NCI-H1436 (cell line): ENCODE measurements around the gene HK1.

Experiments used
- DNase-seq: peaks from one replicate; lab custom pipeline; 2025; lab: John Stamatoyannopoulos, UW

The HK1 gene

GRCh38 chr10:69419096-69419743 lies 140.9 kb downstream of the HK1 start:
- no peak for DNase-seq

DNA sequence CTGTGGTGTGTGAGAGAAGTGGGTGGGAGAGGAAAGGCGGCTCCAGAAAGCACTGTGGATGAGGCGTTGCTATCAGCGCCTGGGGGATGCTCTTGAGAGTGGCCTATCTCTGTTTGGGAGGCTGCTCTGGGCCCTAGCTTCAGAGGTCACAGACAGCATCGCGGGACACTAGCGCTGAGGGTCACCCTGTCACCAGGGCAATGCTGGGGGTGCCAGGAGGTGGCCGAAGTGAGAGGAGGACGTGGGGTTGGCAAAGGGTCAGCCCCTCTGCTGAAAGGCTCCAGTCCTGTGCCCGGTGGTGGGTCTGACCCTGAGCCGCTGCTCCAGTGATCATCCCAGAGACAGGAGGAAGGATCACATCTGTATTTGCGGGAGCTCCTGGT lies 141.4 kb downstream of the HK1 start:
- DNase-seq: no peak

GRCh38 chr10:69421611-69422308 lies 143.5 kb downstream of the HK1 start:
- DNase-seq: no peak

GRCh38 chr10:69422676-69423075 lies 144.4 kb downstream of the HK1 start:
- DNase-seq: no peak

- no peak for DNase-seq
Observed at GRCh38 chr10:69425041-69425440, 146.7 kb downstream of the HK1 start.

DNA sequence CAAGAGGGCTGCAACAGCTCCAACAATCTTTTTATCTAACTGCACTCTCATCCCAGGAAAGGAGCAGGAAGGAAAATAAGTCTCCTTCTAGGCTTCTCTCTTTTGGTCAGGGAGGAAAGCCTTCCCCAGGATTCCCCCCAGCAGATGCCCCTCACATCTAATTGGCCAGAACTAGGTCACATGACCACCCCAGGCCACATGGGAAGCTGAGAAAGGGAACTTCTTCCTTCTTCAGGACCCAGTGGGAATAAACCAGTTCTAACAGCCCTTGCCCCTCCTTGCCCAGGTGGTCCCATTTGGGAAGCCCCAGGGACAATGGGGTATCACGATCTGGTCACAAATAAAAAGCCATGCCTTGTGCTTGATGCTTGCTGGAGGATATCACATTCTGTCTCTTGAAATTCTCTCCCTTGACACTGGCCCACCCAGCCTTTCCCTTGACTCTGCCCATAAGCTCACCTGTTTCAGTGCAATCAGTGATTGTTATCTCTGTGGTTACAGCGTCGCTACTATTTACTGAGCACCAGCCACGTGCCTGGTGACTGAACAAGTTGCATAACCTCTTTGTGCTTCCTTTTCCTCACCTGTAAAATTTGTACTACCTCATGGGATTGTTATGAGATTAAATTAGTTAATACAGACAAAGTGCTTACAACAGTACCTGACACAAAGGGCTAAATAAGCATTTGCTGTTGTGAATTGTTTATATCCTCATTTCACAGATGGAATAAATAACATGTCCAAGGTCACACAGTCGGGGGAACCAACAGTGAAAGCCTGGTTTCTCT lies 147.4 kb downstream of the HK1 start:
- peak; percentile 32 for DNase-seq

GRCh38 chr10:69426376-69426727 lies 148.1 kb downstream of the HK1 start:
- no peak for DNase-seq

- DNase-seq: peak; percentile 54
Observed at GRCh38 chr10:69428165-69428564, 149.9 kb downstream of the HK1 start.

GRCh38 chr10:69434169-69434568 lies 155.9 kb downstream of the HK1 start:
- DNase-seq: no peak

DNA sequence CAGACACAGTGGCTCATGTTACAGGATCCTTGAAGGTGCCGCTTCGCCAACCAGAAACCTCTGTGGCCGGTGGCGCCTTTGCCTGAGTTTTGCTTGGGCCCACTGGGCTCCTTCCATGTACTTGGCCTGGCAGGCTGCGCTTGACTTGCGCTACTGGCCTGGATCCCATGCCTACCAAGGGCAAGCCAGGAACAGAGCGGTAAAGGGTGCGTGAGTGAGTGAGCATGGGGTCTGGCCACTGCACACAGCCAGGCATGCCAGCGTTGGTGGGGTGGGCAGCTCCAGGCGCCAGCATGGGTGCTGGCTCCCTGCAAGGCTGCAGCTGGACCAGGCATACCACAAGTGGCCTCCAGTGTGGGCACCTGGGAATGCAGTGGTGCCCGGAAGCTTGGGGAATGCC lies 156.6 kb downstream of the HK1 start:
- DNase-seq: no peak

GRCh38 chr10:69435966-69436520 lies 157.7 kb downstream of the HK1 start:
- no peak for DNase-seq

- no peak for DNase-seq
Observed at GRCh38 chr10:69437321-69438259, 159.3 kb downstream of the HK1 start.

- no peak for DNase-seq
Observed at GRCh38 chr10:69438536-69439349, 160.4 kb downstream of the HK1 start.

- DNase-seq: no peak
Observed at GRCh38 chr10:69439350-69439739, 161.0 kb downstream of the HK1 start.

DNA sequence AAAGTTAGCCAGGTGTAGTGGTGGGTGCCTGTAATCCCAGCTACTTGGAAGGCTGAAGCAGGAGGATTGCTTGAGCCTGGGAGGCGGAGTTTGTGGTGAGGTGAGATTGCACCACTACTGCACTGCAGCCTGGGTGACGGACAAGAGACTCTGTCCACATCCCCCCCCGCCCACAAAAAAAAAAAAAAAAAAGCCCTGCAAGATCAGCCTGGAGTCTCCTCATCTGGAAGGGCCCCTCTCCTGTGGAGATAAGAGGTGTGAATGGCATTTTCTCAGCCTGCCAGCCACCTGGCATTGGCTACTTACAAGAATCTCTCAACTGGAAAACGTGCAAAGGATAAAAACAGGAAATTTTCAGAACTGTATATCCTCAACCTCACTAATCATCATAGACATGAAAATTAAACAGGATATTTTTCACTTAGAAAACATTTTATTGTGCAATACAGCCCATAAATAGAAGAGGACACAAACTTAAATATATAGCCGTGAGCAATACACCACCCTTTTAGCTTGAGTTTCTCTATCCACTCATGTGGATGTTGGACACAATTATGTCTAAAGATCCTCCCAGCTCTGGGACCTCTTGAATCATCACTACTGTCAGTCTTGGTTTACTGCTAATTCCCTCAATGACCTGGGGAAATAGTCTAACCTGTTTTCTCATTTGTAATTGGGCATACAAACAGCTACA lies 161.7 kb downstream of the HK1 start:
- no peak for DNase-seq

DNA sequence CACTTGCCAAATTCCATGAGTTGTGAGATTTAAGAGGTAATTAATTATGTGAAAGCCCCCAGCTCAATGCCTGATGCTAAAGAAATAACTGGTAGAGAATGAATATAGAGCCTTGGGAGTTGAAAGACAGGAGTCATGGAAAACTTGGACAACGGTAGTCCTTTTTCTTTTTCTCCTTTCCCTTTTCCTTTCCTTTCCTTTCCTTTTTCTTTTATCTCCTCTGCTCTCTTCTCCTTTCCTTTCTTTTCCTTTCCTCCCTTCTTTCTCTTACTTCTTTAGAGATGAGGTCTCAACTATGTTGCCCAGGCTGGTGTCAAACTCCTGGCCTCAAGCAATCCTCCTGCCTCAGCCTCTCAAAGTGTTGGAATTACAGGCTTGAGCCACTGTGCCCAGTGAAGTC lies 165.1 kb downstream of the HK1 start:
- no peak for DNase-seq

DNA sequence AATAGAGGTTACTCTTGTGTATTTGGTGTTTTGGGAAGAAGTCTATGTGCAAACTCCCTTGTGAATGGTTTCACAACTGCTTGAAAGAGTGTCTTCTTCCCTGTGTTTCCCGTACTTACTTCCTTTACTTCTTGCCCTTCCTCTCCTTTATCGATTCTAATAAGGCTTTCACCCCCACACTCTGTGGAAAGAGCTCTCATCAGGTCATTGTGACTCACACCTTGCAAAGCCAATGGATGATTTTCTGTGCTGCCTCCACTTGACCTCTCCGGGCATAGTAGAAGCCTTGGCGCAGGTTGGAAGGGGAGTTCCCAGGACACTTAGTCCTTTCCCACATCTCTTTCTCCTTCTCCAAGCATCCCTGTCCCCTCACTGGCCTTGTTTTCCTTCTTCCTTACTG lies 166.7 kb downstream of the HK1 start:
- no peak for DNase-seq

DNA sequence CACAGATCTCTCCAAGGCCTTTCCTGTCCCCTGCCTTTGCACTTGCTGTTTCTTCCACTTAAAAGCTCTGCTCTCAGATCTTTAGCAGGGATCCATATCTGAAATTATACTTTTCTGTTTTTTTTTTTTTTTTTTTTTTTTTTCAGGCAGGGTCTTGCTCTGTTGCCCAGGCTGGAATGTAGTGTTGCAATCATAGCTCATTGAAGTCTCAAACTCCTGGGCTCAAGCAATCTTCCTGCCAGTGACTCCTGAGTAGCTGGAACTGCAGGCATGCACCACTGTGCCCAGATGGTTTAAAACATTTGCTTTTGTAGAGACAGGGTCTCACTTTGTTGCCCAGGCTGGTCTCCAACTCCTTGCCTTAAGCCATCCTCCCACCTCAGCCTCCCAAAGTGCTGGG lies 167.9 kb downstream of the HK1 start:
- no peak for DNase-seq

DNA sequence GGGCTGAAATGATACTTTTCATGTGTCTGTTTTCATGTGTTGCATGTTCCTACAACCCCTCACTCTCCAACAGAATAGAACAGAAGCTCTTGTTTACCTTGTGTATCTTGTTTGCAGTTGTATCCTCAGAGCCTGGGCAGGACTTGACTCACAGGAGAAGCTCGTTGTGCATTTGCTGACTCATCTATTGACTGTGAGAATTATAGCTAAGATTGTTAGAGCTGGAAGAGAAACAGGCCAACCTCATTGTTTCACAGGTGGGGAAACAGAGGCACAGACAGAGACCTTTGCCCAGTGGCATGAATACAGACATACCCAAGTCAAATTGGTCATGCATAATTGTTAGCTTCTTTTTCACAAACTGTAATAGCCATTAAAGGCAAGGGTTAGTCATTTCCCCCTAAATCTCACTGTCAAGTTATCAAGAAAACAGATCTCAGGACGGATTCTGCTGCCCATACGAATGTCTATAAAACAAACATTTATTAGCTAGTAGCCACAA lies 168.4 kb downstream of the HK1 start:
- DNase-seq: no peak

DNA sequence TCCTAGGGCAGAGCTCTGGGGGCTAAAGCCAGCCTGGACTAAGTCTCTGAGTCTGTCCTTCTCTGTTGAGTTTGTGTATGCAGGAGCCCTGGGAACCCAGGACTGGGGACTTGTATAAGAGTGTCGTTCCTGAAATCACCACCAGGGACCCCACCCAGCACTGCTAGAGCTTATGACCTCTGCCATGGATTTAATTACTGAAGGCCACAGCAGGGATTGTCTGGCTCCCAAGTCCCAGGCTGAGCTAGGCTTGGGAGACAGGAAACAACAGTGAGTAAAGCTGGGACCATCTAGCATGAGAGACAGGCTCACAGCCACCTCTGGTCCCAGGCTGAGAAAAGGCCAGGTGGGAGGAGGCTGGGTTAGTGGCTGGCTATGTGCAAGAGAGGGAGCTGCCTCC lies 171.5 kb downstream of the HK1 start:
- no peak for DNase-seq
